OCI-LY3 (cell line): ENCODE measurements around the gene FAM174B.

ENCODE experiments used
- EZH2phosphoT487 ChIP-seq: fragments of 200-600 bp; shearing (Covaris generic); IDR thresholded peaks from 2 replicates; pipeline ENCODE4 v1.6.1; 2018; ENCODE audit warnings: antibody characterized with exemption, mixed run types, low read depth
- TF ChIP-seq, protein P1 (sequence below): fragments of 200-600, 300-600 bp; sonication (generic); IDR thresholded peaks from 2 replicates; pipeline ENCODE4 v1.5.1; 2014; ENCODE audit warnings: antibody characterized with exemption, low read length, low read depth

DNA sequence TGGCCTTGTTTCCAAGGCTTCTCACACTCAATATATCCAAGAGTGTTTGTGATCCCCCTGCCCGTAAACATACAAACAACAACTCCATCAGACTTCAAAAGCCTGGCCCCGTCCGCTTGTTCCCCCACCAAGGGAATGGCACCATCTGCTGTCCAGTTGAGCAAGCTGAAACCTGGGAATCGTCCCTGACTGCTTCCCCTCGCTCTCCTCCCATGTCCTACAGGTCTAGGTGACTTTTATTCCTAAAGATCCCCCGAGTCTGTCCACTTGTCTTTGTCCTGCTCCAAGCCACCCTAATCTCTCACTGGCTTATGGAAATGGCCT, 27.9 kb upstream of the FAM174B start:
- TF ChIP-seq, protein P1, sequence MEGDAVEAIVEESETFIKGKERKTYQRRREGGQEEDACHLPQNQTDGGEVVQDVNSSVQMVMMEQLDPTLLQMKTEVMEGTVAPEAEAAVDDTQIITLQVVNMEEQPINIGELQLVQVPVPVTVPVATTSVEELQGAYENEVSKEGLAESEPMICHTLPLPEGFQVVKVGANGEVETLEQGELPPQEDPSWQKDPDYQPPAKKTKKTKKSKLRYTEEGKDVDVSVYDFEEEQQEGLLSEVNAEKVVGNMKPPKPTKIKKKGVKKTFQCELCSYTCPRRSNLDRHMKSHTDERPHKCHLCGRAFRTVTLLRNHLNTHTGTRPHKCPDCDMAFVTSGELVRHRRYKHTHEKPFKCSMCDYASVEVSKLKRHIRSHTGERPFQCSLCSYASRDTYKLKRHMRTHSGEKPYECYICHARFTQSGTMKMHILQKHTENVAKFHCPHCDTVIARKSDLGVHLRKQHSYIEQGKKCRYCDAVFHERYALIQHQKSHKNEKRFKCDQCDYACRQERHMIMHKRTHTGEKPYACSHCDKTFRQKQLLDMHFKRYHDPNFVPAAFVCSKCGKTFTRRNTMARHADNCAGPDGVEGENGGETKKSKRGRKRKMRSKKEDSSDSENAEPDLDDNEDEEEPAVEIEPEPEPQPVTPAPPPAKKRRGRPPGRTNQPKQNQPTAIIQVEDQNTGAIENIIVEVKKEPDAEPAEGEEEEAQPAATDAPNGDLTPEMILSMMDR, result peak; percentile 39
- no peak for TF ChIP-seq EZH2phosphoT487
